ENCODE data around the gene MECR.
"Not testable (repeated sequence)": the region's sequence is repeated elsewhere in the genome, so short reads cannot be mapped to it uniquely, and the experiment has no call there.

The MECR gene

GRCh38 chr1:29162476-29163138 is 68.1 kb downstream of the MECR start:
- DNase-seq, result no peak

DNA sequence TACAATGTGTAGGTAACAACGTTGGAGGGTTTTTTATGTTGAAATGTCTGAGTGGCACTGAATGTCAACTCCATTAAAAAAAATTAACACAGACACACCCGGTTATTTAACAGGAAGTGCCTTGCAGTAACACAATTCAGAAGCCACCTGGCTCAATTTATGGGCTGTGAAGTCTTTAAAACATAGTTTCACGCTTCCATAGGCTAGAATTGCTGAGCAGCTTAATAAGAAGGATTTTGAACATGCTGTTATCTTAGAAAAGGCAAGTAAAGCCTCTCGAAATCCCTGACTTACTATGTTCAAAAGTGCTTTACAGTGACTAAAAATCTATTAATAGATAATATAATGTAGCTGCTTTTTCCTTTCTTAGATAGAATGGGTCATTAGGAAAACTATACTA is 68.7 kb downstream of the MECR start:
- DNase-seq, result no peak

GRCh38 chr1:29159773-29160172 is 71.0 kb downstream of the MECR start:
- no peak for DNase-seq

- no peak for DNase-seq
Measured at GRCh38 chr1:29157269-29157601, 73.5 kb downstream of the MECR start.

- no peak for DNase-seq
Measured at GRCh38 chr1:29156543-29157268, 74.0 kb downstream of the MECR start.

DNA sequence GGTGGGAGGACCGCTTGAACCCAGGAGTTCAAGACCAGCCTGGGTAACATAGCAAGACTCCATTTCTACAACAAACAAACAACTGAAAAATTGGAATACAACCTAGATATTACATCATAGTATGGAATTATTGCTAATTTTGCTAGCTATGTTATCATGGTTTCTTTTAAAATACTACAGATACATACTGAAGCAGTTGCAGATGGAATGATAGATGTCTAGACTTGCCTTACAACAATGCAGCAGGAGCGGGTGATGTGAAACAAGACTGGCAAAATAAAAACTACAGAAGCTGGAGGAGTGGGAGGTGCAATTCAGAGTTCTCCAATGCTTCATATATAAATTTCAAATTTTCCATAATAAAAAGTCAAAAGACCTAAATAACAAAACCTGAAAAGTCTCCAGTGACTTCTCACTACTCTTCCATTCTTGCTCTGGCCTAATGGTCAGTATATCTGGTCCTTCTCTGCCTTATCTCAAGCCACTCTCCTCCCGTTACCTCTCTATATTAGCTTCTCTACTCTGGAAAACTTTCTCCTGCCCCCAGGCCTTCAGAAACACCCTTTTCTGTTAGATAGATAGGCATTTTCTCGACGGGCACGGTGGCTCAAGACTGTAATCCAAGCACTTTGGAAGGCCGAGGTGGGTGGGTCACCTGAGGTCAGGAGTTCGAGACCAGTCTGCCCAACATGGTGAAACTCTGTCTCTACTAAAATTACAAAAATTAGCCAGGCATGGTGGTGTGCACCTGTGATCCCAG is 78.5 kb downstream of the MECR start:
- DNase-seq, result no peak

DNA sequence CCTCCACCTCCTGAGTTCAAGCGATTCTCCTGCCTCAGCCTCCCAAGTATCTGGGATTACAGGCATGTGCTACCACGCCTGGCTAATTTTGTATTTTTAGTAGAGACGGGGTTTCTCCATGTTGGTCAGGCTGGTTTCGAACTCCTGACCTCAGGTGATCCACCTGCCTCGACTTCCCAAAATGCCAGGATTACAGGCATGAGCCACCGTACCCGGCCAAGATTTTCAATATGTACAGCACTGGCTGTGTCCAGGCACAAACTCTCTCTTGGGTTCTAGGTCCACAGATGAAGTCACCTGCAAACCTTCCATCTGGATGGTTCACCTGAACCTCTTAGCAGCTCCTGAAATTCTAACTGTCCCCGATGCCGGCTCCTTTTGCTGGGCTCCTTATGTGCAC is 80.4 kb downstream of the MECR start:
- DNase-seq, result not testable (repeated sequence)

DNA sequence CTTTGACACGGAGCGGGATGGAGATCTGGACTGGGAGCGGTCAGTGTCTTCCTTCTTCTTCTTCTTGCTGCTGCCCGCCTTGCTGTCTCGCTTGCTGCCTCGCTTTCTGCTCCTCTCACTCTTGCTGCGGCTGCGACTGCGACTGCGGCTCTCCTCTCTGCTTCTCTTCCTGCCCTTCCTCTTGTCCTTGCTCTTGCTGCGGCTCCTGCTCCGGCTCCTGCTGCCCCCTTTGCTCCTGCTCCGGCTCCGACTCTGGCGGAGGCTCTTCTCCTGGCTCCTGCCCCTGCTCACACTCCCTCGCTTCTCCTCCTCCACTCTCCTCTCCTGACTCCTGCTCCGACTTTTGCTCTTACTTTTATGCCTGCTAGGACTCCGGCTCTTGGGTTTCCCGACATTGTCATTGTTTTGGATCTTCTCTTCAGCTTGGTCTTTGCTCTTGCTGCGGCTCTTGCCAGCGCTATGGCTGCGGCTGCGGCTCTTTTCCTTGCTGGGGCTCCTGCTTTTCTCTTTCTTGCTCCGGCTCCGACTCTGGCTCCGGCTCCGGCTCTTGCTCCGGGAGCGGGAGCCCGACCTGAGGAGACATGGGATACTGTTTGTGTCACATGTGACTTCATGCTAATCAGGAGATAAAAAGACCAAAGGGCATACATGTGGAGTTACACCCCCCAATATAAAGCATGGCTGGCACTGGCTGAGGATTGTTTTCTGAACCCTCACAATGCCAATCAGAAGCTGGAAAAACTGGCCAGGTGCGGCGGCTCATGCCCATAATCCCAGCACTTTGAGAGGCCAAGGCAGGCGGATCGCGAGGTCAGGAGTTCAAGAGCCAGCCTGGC is 81.9 kb downstream of the MECR start:
- no peak for DNase-seq

GRCh38 chr1:29145739-29146437 is 84.8 kb downstream of the MECR start:
- DNase-seq, result no peak

GRCh38 chr1:29144178-29144577 is 86.6 kb downstream of the MECR start:
- no peak for DNase-seq

- no peak for DNase-seq
Measured at GRCh38 chr1:29142714-29143113, 88.0 kb downstream of the MECR start.
